HG03025 (cell line): ENCODE data around the gene MCM5.
"Not testable (repeated sequence)": the region's sequence is repeated elsewhere in the genome, so short reads cannot be mapped to it uniquely, and the experiment has no call there.

ENCODE experiments used
- ATAC-seq: cut with Tn5 transposase; IDR thresholded peaks from one replicate; pipeline ENCODE4 v1.9.1; 2021; ENCODE audit warnings: mild to moderate bottlenecking, moderate library complexity; ENCODE audit not compliant: unreplicated experiment, low FRiP score

Gene MCM5

GRCh38 chr22:35449829-35450689 is 50.1 kb downstream of the MCM5 start:
- ATAC-seq: no peak

DNA sequence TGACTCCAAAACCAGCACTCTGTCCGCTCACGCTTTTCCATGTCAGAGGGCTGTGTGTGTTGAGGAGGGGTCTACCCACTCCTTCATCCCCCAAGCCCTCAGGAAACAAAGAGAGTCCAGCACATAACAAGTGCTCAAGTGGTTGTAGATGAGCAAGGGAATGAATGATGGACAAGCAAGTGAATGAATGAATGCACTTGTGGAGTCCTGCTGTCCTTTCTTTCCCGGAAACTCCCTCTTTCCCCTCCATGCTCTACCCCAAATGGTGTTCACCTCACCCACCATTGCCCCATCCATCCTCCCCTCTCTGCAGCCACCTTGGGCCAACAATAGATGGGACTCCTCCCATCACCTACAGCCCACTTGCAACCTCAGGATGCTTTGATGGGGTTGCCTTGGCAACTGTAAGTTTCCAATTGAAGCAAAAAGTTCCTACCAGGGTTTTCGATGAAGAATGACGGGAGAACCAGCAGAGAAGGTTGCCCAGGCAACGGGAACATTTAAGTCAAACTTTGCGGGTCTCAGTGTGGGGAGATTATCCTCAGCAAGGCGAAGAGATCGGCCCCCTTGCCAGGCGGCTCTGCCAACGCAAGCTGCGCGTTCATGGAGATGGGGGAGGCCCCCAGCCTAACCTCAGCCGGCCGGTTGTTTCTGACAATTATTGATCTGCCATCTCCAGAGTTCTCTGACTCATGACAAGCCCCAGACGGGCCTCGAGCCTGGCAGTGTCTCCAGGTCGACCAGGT is 51.1 kb downstream of the MCM5 start:
- ATAC-seq: no peak

GRCh38 chr22:35451592-35451991 is 51.7 kb downstream of the MCM5 start:
- no peak for ATAC-seq

DNA sequence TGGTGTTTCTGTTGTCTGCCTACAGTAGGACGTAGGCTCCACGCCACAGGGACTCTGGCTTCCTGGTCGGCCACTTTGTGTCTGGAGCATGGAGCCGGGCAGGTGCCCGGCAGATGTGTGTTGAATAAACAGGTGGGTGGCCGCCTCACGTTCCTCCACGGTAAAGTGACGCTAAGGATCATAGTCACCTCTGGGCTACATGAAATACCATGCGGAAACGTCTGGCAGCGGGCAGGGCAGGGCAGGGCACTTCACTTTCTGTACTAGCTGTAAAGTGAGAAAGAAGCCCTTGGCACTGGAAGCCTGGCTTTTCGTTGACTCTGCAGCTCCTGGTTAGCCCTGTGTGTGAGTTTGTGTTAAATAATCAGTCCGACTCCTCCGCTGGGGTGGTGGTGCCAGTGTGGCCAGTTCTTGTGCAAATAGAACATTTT is 52.4 kb downstream of the MCM5 start:
- no peak for ATAC-seq

DNA sequence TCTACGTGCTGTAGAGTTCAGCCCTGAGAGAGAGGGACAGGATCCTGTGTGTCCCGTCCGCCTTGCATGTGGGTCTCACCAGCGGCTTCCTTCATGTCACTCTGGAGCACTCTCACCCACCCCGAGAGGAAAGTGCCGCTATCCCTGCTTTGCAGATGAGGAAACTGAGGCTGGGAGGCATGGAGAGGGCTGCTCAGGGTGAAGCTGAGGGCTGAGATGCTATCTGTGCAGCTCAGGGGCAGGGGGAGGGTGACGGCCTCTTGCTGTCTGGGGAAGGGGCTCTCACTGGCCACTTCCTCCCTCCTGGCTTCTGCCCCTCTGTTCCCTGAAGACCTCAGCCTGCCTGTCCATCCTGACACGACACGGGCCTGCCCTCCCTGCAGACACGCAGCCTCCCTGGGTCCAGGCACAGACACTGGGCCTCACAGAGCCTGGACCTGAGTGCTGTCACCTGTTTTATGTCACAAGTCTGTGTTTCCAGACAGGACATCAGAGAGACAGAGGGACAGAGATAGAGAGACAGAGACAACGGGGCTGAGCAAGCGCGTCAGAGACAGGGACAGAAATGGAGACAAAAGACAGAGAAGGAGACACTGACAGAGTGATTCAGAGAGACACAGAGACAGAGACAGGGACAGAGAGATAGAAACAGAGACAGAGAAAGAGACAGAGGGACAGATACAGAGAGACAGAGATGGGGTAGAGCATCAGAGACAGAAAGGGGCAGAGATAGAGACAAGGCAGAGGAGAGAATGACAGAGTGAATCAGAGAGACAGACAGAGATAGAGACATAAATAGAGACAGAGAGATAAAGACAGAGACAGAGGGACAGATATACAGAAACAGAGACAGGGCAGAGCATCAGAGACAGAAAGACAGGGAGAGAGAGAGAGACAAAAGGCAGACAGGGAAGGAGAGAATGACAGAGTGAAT is 53.1 kb downstream of the MCM5 start:
- no peak for ATAC-seq

DNA sequence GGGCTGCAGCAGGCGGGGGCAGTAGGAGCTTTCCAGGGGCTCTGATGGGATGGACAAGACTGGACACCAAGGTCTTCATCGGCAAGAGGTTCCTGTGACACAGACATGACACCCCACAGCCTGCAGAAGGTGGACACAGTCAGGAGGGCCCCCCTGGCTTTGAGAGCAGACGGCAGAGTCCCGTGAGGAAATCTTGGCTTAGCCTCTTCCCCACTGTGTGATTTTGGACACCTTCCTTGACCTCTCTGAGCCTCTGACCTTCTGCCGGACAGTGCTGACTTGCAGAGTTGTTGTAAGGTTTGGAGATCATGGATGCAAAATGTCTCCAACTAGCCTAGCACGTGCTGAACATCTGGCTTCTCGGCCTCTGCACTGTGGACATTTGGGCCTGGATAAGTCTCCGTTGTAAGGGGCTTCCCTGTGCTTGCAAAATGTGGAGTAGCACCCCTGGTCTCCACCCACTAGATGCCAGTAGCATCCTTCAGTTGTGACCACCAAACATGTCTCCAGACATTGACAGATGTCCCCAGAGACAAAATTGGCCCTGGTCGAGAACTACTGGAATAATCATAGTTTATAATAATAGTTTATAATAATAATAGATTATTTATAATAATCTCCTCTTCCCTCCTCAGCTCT is 54.6 kb downstream of the MCM5 start:
- no peak for ATAC-seq

GRCh38 chr22:35455529-35455928 is 55.6 kb downstream of the MCM5 start:
- ATAC-seq: no peak

DNA sequence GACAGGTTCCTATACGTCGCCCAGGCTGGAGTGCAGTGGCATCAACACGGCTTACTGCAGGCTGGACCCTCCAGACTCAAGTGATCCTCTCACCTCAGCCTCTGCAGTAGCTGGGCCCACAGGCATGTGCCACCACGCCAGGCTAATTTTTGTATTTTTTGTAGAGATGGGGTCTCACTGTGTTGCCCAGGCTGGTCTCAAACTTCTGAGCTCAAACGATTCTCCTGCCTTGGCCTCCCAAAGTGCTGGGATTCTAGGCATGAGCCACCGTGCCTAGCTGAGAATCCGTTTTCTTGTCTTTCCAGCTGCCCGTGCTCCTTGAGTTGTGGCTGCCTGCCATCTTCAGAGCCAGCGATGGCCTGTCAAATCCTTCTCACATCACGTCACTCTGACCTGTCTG is 56.8 kb downstream of the MCM5 start:
- ATAC-seq: no peak

- ATAC-seq: no peak
Observed at GRCh38 chr22:35457729-35458546, 58.0 kb downstream of the MCM5 start.

- no peak for ATAC-seq
Observed at GRCh38 chr22:35458547-35459422, 58.8 kb downstream of the MCM5 start.

- no peak for ATAC-seq
Observed at GRCh38 chr22:35459423-35459894, 59.5 kb downstream of the MCM5 start.

DNA sequence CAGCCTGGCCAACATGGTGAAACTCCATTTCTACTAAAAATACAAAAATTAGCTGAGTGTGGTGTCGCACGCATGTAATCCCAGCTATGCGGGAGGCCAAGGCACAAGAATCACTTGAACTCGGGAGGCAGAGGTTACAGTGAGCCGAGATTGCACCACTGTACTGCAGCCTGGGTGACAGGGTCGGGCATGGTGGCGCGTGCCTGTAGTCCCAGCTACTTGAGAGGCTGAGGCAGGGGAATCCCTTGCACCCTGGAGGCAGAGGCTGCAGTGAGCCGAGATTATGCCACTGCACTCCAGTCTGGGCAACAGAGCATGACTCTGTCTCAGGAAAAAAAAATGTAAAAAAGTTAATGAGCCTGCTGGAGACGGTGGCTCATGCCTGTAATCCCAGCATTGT is 60.0 kb downstream of the MCM5 start:
- not testable (repeated sequence) for ATAC-seq

GRCh38 chr22:35460688-35461087 is 60.7 kb downstream of the MCM5 start:
- ATAC-seq: no peak

- ATAC-seq: no peak
Observed at GRCh38 chr22:35462498-35463230, 62.7 kb downstream of the MCM5 start.

DNA sequence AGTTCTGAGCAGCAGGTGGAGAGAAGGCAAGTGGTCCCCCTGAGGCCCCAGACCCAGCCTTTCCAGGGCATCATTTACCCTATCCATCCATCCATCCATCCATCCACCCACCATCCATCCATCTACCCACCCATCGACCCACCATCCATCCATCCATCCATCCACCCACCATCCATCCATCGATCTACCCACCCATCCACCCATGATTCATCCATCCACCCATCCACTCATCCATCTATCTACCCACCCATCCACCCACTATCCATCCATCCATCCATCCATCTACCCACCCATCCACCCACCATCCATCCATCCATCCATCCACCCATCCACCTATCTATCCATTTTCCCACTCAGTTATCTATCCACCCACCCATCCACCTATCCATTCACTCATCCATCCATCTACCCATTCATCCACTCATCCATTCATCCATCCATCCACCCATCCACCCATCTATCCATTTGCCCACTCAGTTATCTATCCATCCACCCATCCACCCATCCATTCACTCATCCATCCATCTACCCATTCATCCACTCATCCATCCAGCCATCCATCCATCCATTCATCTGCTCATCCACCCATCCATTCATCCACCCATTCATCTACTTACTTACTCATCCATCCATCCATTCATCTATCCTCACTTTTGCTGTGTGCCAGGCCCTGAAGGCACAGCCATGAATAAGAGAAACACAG is 63.4 kb downstream of the MCM5 start:
- ATAC-seq: no peak

DNA sequence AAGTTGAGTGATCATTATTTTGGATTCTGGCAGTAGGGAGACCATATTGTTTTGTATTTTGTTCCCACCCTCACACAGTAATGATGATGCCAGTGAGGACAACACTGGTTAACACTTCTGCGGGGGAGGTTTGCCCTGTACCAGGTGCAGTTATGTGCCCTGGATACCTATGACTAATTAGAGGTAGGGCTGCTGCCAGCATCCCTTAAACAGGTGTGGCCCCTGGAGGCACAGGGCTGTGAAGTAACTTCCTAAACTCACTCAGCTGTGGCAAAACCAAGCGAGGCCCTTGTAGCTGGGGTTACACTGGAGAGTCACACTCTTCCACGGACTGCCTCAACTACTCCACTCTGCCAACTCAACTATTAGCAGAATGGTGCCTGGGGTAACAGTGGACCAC is 64.5 kb downstream of the MCM5 start:
- ATAC-seq: no peak

DNA sequence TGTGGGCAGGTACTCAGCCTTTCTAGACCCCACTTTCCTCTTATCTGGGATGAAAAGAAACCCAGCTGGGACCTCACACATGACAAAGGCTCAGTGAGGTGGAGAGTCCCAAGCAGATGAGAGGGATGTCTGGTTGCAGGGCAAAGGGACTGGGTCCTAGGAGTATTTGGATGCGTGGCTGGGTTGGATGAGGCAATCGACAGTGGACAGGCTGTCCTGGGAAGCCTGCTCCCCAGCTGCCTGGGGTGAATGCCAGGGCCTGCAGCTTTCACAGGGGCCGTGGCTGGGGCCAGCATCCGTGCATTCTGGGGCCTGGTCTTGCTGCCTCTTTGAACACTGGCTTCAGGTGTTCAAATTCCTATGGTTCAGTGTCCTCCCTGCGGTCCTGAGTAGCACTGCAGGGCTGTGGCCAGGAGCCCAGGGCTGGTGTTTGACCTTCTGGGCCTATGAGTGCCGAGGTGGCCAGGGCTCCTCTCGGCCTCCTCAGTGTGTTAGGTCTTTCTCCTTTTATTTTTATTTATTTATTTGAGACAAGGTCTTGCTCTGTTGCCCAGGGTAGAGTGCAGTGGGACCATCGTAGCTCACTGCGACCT is 65.3 kb downstream of the MCM5 start:
- ATAC-seq: no peak
